ENCODE results near the gene CDK11A.
"Not testable (repeated sequence)": the region's sequence is repeated elsewhere in the genome, so short reads cannot be mapped to it uniquely, and the experiment has no call there.

CDK11A gene

GRCh38 chr1:1746566-1746909 lies 22.4 kb upstream of the CDK11A start:
- not testable (repeated sequence) for DNase-seq (ENCODE audit: low spot score in 2 of 2); H3K27me3 ChIP-seq (ENCODE audit: low read depth); H3K9me3 ChIP-seq; H3K36me3 ChIP-seq (replicated peaks); H3K4me1 ChIP-seq
- in situ Hi-C loops (cut with MboI; ENCODE audit: low sequenced_read_pairs), result loop anchor here (10.0 kb wide), 1 partner anchor 62 kb away; no protein-coding TSS in a partner anchor
- H3K4me3 ChIP-seq, result peak overlapping the region; percentile 37

GRCh38 chr1:1745651-1746565 lies 21.8 kb upstream of the CDK11A start:
- not testable (repeated sequence) for H3K4me1 ChIP-seq; H3K36me3 ChIP-seq (replicated peaks); H3K9me3 ChIP-seq; H3K27me3 ChIP-seq (ENCODE audit: low read depth)
- in situ Hi-C loops (cut with MboI; ENCODE audit: low sequenced_read_pairs), result loop anchor here (10.0 kb wide), 1 partner anchor 61 kb away; no protein-coding TSS in a partner anchor
- peak overlapping the region; percentile 37 for H3K4me3 ChIP-seq
- DNase-seq (ENCODE audit: low spot score in 2 of 2), result peak; percentile 23 to 87

- H3K27me3 ChIP-seq (ENCODE audit: low read depth); H3K9me3 ChIP-seq; H3K4me1 ChIP-seq; H3K36me3 ChIP-seq (replicated peaks); DNase-seq (ENCODE audit: low spot score in 2 of 2); H3K4me3 ChIP-seq: not testable (repeated sequence)
- in situ Hi-C loops (cut with MboI; ENCODE audit: low sequenced_read_pairs), result loop anchor here (10.0 kb wide), 1 partner anchor 58 kb away; no protein-coding TSS in a partner anchor
These were observed 18.4 kb upstream of the CDK11A start for GRCh38 chr1:1742529-1742928.

- not testable (repeated sequence) for H3K36me3 ChIP-seq (replicated peaks); H3K9me3 ChIP-seq; H3K27me3 ChIP-seq (ENCODE audit: low read depth); H3K4me1 ChIP-seq; DNase-seq (ENCODE audit: low spot score in 2 of 2); H3K4me3 ChIP-seq
- in situ Hi-C loops (cut with MboI; ENCODE audit: low sequenced_read_pairs), result loop anchor here (10.0 kb wide), 1 partner anchor 56 kb away; no protein-coding TSS in a partner anchor
These were observed 16.9 kb upstream of the CDK11A start for GRCh38 chr1:1741013-1741412.

GRCh38 chr1:1738799-1739337 lies 14.7 kb upstream of the CDK11A start:
- H3K36me3 ChIP-seq (replicated peaks); H3K27me3 ChIP-seq (ENCODE audit: low read depth); H3K4me1 ChIP-seq; H3K4me3 ChIP-seq; H3K9me3 ChIP-seq; DNase-seq (ENCODE audit: low spot score in 2 of 2); in situ Hi-C loops (cut with MboI; ENCODE audit: low sequenced_read_pairs): not testable (repeated sequence)

- H3K27me3 ChIP-seq (ENCODE audit: low read depth); H3K36me3 ChIP-seq (replicated peaks); H3K4me3 ChIP-seq; H3K9me3 ChIP-seq; H3K4me1 ChIP-seq; in situ Hi-C loops (cut with MboI; ENCODE audit: low sequenced_read_pairs): not testable (repeated sequence)
- peak in 1 of 2 experiments; percentile 6 for DNase-seq (ENCODE audit: low spot score in 2 of 2)
These were observed 13.8 kb upstream of the CDK11A start for GRCh38 chr1:1737675-1738590.

- DNase-seq (ENCODE audit: low spot score in 2 of 2), result no peak
- Histone ChIP-seq H3K4me1 (no peaks in the 10 kb centered on the region), H3K9me3 (no peaks in the 10 kb centered on the region), H3K27me3 (ENCODE audit: low read depth) (no peaks in the 10 kb centered on the region), H3K36me3 (replicated peaks) (peaks cover 11% of the 10 kb centered on the region), H3K4me3 (no peak overlapping the region)
- in situ Hi-C loops (cut with MboI; ENCODE audit: low sequenced_read_pairs), result no loop called here
These were observed 8.2 kb upstream of the CDK11A start for GRCh38 chr1:1732381-1732780.

GRCh38 chr1:1730870-1731269 lies 6.7 kb upstream of the CDK11A start:
- Histone ChIP-seq H3K4me3 (no peak overlapping the region), H3K36me3 (replicated peaks) (peaks cover 11% of the 10 kb centered on the region), H3K4me1 (no peaks in the 10 kb centered on the region), H3K27me3 (ENCODE audit: low read depth) (no peaks in the 10 kb centered on the region), H3K9me3 (no peaks in the 10 kb centered on the region)
- DNase-seq (ENCODE audit: low spot score in 2 of 2), result no peak
- in situ Hi-C loops (cut with MboI; ENCODE audit: low sequenced_read_pairs), result no loop called here

GRCh38 chr1:1730230-1730629 lies 6.1 kb upstream of the CDK11A start:
- peaks cover 11% of the 10 kb centered on the region for H3K36me3 ChIP-seq (replicated peaks)
- H3K9me3 ChIP-seq; H3K4me1 ChIP-seq; in situ Hi-C loops (cut with MboI; ENCODE audit: low sequenced_read_pairs); H3K4me3 ChIP-seq; H3K27me3 ChIP-seq (ENCODE audit: low read depth); DNase-seq (ENCODE audit: low spot score in 2 of 2): not testable (repeated sequence)

- H3K4me1 ChIP-seq; in situ Hi-C loops (cut with MboI; ENCODE audit: low sequenced_read_pairs); H3K4me3 ChIP-seq; H3K9me3 ChIP-seq; DNase-seq (ENCODE audit: low spot score in 2 of 2); H3K27me3 ChIP-seq (ENCODE audit: low read depth): not testable (repeated sequence)
- peaks cover 11% of the 10 kb centered on the region for H3K36me3 ChIP-seq (replicated peaks)
These were observed 5.1 kb upstream of the CDK11A start for GRCh38 chr1:1729116-1729816.

- in situ Hi-C loops (cut with MboI; ENCODE audit: low sequenced_read_pairs); DNase-seq (ENCODE audit: low spot score in 2 of 2); H3K4me3 ChIP-seq; H3K4me1 ChIP-seq; H3K9me3 ChIP-seq; H3K27me3 ChIP-seq (ENCODE audit: low read depth): not testable (repeated sequence)
- H3K36me3 ChIP-seq (replicated peaks), result peaks cover 11% of the 10 kb centered on the region
These were observed 4.3 kb upstream of the CDK11A start for GRCh38 chr1:1728308-1729005.

- H3K9me3 ChIP-seq; H3K27me3 ChIP-seq (ENCODE audit: low read depth); H3K4me3 ChIP-seq; in situ Hi-C loops (cut with MboI; ENCODE audit: low sequenced_read_pairs); H3K36me3 ChIP-seq (replicated peaks); DNase-seq (ENCODE audit: low spot score in 2 of 2); H3K4me1 ChIP-seq: not testable (repeated sequence)
These were observed 3.0 kb upstream of the CDK11A start for GRCh38 chr1:1727131-1727651.

- H3K27me3 ChIP-seq (ENCODE audit: low read depth); in situ Hi-C loops (cut with MboI; ENCODE audit: low sequenced_read_pairs); DNase-seq (ENCODE audit: low spot score in 2 of 2); H3K4me1 ChIP-seq; H3K36me3 ChIP-seq (replicated peaks); H3K9me3 ChIP-seq; H3K4me3 ChIP-seq: not testable (repeated sequence)
These were observed 1.9 kb upstream of the CDK11A start for GRCh38 chr1:1726088-1726487.

All from HAP-1 (cell line).